VCaP (cell line): ENCODE data around the gene RBL2.
A peak's percentile ranks its signal among the peaks of the same experiment; 100 is the strongest.
"Not testable (repeated sequence)": the region's sequence is repeated elsewhere in the genome, so short reads cannot be mapped to it uniquely, and the experiment has no call there.

Experiments used
- H3K27ac ChIP-seq: fragments of 450-650 bp; 2 replicates; pipeline ENCODE4 v1.5.1; 2017
- CTCF ChIP-seq: fragments of 450-650 bp; conservative IDR thresholded peaks from 2 replicates; pipeline ENCODE4 v1.5.1; 2017; ENCODE audit warnings: mild to moderate bottlenecking, moderate library complexity

The RBL2 gene

GRCh38 chr16:53417976-53418375, 16.3 kb upstream of the RBL2 start:
- TF ChIP-seq CTCF = no peak

GRCh38 chr16:53419383-53419709, 14.9 kb upstream of the RBL2 start:
- not testable (repeated sequence) for H3K27ac ChIP-seq

More at GRCh38 chr16:53417976-53418375, 16.3 kb upstream of the RBL2 start:
- no peak overlapping the region for H3K27ac ChIP-seq

DNA sequence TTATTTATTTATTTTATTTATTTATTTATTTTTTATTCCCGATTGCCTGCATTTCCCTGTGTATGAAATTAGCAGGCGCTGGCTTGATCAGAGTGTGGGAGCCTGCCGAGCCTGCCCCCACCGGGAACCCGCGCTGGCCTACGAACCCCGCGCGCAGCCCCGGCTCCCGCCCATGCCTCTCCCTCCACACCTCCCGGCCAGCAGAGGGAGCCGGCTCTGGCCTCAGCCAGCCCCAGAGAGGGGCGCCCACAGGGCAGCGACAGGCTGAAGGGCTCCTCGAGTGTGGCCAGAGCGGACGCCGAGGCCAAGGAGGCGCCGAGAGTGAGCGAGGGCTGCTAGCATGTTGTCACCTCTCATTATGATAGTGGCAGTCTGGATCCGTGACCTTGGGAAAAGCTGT, 13.0 kb upstream of the RBL2 start:
- no peak for TF ChIP-seq CTCF
- H3K27ac ChIP-seq = no peak overlapping the region

DNA sequence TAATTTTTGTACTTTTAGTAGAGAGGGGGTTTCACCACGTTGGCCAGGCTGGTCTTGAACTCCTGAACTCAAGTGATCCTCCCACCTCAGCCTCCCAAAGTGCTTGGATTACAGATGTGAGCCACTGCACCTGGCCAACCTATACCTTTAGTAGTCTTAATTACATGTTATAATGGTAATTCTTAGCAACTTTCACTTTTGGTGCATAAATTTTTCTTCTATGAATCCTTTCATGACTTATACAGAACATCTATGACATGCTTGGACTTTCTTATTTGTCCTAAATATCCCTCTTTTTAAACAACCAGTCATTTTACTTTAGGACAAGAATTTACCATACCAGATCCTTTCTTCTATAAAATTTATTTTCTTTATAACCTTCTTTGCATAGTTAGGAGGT, 10.3 kb upstream of the RBL2 start:
- H3K27ac ChIP-seq = not testable (repeated sequence)

GRCh38 chr16:53428681-53429080, 5.6 kb upstream of the RBL2 start:
- H3K27ac ChIP-seq = peak overlapping the region; percentile 59
- no peak for TF ChIP-seq CTCF

DNA sequence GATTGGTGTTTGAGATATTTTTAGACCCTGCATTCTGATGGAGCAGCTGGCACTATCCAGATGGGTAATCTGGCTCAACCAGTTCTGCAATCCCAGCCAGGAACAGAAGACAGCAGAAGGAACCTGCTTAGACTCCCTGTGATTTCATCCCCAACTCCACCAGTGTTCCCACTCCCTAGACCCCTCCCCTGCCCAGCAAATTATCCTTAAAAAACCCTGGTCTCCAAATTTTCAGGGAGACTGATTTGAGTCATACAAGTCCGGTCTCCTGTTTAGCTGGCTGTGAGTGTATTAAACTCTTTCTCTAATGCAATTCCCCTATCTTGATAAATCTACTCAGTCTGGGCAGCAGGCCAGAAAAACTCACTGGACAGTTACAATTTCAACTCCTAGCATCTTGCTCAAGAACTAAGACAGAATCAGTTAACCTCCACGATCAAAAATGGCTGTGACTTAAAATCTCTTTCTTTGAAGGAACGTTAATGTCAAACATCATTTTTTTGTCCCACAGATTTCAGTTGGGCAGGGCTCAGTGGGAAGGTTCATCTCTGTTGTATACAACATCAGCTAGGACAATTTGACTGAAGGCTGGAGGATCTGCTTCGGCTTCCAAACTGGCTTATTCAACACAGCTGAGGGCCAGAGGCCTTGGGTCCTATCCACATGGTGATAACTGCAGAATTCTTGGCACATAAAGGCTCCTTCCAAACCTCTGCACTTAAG, 4.9 kb upstream of the RBL2 start:
- H3K27ac ChIP-seq = peak overlapping the region; percentile 59
- no peak for TF ChIP-seq CTCF

DNA sequence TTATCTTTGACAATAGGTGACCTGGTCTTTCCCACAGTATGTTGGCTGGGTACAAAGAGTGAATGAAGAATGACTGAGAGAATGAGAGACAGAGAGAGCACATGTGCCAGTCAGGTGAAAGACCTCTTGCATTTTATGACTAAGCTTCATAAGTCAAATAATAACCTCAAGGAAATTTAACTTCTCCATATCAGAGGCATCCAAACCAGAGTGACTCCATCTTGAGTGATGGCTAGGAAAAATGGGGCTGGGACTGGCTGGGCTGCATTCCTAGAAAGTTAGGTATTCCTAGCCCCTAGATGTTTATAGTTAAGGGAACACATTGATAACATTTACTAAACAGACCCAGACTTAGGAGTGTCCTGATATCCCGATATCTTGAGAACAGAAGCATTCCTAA, 3.9 kb upstream of the RBL2 start:
- H3K27ac ChIP-seq = peak overlapping the region; percentile 59; the same call in 1 of the 2 replicates

GRCh38 chr16:53433509-53433908, 762 bp upstream of the RBL2 start:
- peak overlapping the region; percentile 82 for H3K27ac ChIP-seq
- no peak for TF ChIP-seq CTCF

More for the DNA sequence above, 3.9 kb upstream of the RBL2 start:
- no peak for TF ChIP-seq CTCF

DNA sequence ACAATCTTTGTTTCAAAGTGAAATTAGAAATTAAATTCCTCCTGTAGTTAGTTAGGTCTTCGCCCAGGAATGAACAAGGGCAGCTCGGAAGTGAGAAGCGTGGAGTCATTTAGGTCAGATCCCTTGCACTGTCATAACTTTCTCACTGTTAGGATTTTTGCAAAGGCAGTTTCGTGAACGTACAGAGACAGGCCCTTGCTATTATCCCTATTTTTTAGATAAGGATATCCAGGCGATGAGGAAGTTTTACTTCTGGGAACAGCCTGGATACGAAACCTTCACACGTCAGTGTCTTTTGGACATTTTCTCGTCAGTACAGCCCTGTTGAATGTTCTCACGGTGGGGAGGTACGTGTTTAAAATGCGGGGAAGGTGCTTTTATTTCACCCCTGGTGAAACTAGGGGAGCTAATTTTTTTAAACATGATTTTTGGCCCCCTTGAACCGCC, 318 bp upstream of the RBL2 start:
- no peak for TF ChIP-seq CTCF
- peak overlapping the region; percentile 82 for H3K27ac ChIP-seq
